Keratinocyte (primary cell): ENCODE data around the gene ZBTB46. TPM values are rescaled to one million over a fixed set of nuclear protein-coding genes. Genes with fewer than 3 reads are reported as not detected.
"Not testable (repeated sequence)": the region's sequence is repeated elsewhere in the genome, so short reads cannot be mapped to it uniquely, and the experiment has no call there.

Experiments used
- DNase-seq: peaks from one replicate; pipeline ENCODE4 v3.0.0-alpha.2; 2011; ENCODE audit warnings: low read depth, missing footprints, low spot score
- FAIRE-seq: peaks from 2 replicates; lab custom pipeline; 2011; peaks lifted over from hg19 to GRCh38; lab: Jason Lieb, UNC
- H2AFZ ChIP-seq: 2 replicates; pipeline ENCODE4 v1.6.0; 2012; ENCODE audit warnings: low read length, control low read depth, inconsistent platforms; ENCODE audit not compliant: control insufficient read depth
- H3K27ac ChIP-seq: 2 replicates; pipeline ENCODE4 v1.5.1; 2011; ENCODE audit warnings: low read length; ENCODE audit not compliant: control insufficient read depth, insufficient read depth
- H3K27me3 ChIP-seq: 3 replicates; pipeline ENCODE4 v1.6.0; 2011; ENCODE audit warnings: low read length; ENCODE audit not compliant: control insufficient read depth, insufficient read depth; ENCODE audit errors: extremely low read depth
- H3K36me3 ChIP-seq, 2 experiments: 2 replicates in 1 of 2; 3 replicates in 1 of 2; pipeline ENCODE4 v1.5.1; 2011; ENCODE audit warnings: low read length in 2 of 2, mild to moderate bottlenecking in 1 of 2; ENCODE audit not compliant: control insufficient read depth in 2 of 2, insufficient read depth in 2 of 2; ENCODE audit errors: extremely low read depth in 1 of 2
- H3K4me1 ChIP-seq: 3 replicates; pipeline ENCODE4 v1.5.1; 2011; ENCODE audit warnings: low read length; ENCODE audit not compliant: control insufficient read depth, insufficient read depth; ENCODE audit errors: extremely low read depth
- H3K4me2 ChIP-seq: 3 replicates; pipeline ENCODE4 v1.6.0; 2011; ENCODE audit warnings: low read depth, low read length; ENCODE audit not compliant: control insufficient read depth, insufficient read depth; ENCODE audit errors: extremely low read depth
- H3K4me3 ChIP-seq, 3 experiments: fragments of 200-600 bp in 1 of 3; sonication (generic) in 1 of 3; 2 replicates in 2 of 3; 3 replicates in 1 of 3; pipeline ENCODE4 v1.5.1; 2011 to 2016; ENCODE audit warnings: low read length in 3 of 3, mild to moderate bottlenecking in 3 of 3, control low read depth in 2 of 3, inconsistent platforms in 1 of 3, low read depth in 1 of 3, mixed read lengths in 1 of 3, mixed run types in 1 of 3, moderate library complexity in 1 of 3; ENCODE audit not compliant: control insufficient read depth in 2 of 3, insufficient read depth in 2 of 3; ENCODE audit errors: extremely low read depth in 1 of 3
- H3K79me2 ChIP-seq: 2 replicates; pipeline ENCODE4 v1.6.0; 2012; ENCODE audit warnings: low read length; ENCODE audit not compliant: control insufficient read depth, insufficient read depth
- H3K9ac ChIP-seq: 3 replicates; pipeline ENCODE4 v1.6.0; 2011; ENCODE audit warnings: low read length; ENCODE audit not compliant: control insufficient read depth, insufficient read depth; ENCODE audit errors: extremely low read depth
- H3K9me1 ChIP-seq: 3 replicates; pipeline ENCODE4 v1.6.0; 2011; ENCODE audit warnings: low read length; ENCODE audit not compliant: control insufficient read depth, insufficient read depth; ENCODE audit errors: extremely low read depth
- H3K9me3 ChIP-seq: 2 replicates; pipeline ENCODE4 v1.5.1; 2012; ENCODE audit warnings: low read depth, low read length; ENCODE audit not compliant: control insufficient read depth
- H4K20me1 ChIP-seq: 3 replicates; pipeline ENCODE4 v1.6.0; 2011; ENCODE audit warnings: low read length; ENCODE audit not compliant: control insufficient read depth, insufficient read depth; ENCODE audit errors: extremely low read depth
- EZH2 ChIP-seq: IDR thresholded peaks from one replicate; pipeline ENCODE4 v1.6.1; 2012; ENCODE audit warnings: inconsistent platforms, mild to moderate bottlenecking, low read length, moderate library complexity
- dilution Hi-C: fragments of 300-500 bp; cut with MboI; formaldehyde crosslinking; loops from one replicate; pipeline ENCODE4 v1.7.0; 2020; ENCODE audit warnings: low sequenced_read_pairs; ENCODE audit not compliant: extremely low pct_ligation_motif_present
- polyA plus RNA-seq, 5 experiments: library from polyadenylated mRNA; depleted of rRNA in 3 of 5; stranded (reverse) in 3 of 5; stranded (forward) in 1 of 5; unstranded in 1 of 5; fragments of >200 nt; gene quantifications; 1 replicate in 1 of 5; 2 replicates in 3 of 5; 3 replicates in 1 of 5; pipeline versions ENCODE4 v1.2.1 to v1.2.3, GENCODE V29; 2011 to 2012; ENCODE audit warnings: missing spikeins in 2 of 5, low read depth in 1 of 5, low replicate concordance in 1 of 5
- TF ChIP-seq, protein P1 (sequence below), 3 experiments: IDR thresholded peaks in 1 of 3; conservative IDR thresholded peaks in 1 of 3; optimal IDR thresholded peaks in 1 of 3; 2 replicates in 2 of 3; 3 replicates in 1 of 3; pipeline versions ENCODE3 to v1.5.1; 2011; ENCODE audit warnings: low read length in 3 of 3, mild to moderate bottlenecking in 3 of 3, moderate library complexity in 2 of 3, control low read depth in 1 of 3, inconsistent platforms in 1 of 3; ENCODE audit not compliant: insufficient read depth in 2 of 3; ENCODE audit errors: extremely low read depth in 1 of 3

ZBTB46 gene
- polyA plus RNA-seq, 1 donor (not counting 4 experiments of a cell fraction or from before 2014, with no cell fraction given) = 0.12 TPM

DNA sequence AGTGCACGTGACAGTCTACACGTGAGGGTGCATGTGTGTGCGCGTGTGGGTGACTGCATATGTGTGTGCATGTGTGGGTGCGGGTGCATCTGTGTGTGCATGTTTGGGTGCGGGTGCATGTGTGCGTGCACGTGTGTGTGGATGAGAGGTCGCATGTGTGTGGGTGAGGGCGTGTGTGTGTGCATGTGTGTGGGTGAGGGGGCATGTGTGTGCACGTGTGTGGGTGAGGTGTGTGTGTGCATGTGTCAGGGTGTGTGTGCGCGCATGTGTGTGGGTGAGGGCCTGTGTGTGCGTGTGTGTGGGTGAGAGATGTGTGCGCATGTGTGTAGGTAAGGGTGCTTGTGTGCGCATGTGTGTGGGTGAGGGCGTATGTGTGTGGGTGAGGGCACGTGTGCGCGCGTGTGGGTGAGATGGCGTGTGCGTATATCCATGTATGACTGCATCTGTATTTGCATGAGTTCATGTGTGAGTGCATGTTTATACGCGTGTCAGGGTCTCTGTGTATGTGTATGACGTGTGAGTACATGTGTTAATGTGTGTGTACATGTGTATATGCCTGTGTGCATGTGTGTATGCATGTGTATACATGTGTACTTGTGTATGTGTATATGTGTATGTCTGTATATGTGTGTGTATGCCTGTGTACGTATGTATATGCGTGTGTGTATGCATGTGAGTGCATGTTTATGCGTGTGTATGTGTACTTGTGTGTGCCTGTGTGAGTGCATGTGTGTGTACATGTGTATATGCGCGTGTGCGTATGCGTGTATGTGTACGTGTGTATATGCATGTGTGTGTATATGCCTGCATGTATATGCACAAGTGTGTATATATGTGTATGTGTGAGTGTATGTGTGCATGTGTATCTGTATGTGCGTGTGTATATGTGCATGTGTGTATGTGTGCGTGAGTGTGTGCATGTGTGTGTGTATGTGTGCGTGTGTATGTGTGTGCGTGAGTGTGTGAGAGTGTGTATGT is 98.7 kb downstream of the ZBTB46 start:
- no peak for DNase-seq
- no peak for FAIRE-seq
- H3K4me1 ChIP-seq = peaks cover 12% of the 10 kb centered on the region
- H3K9me1 ChIP-seq = no peaks in the 10 kb centered on the region
- no peak overlapping the region for H3K27ac ChIP-seq
- H3K36me3 ChIP-seq = peaks cover 20 to 27% of the 10 kb centered on the region in 2 experiments
- H3K4me2 ChIP-seq = no peak overlapping the region
- no peak overlapping the region for H2AFZ ChIP-seq
- dilution Hi-C loops = no loop called here
- H3K9me3 ChIP-seq = no peaks in the 10 kb centered on the region
- no peak overlapping the region for H3K4me3 ChIP-seq
- H3K79me2 ChIP-seq = peaks cover 21% of the 10 kb centered on the region
- no peaks in the 10 kb centered on the region for H3K27me3 ChIP-seq
- no peak for TF ChIP-seq EZH2
- TF ChIP-seq, protein P1, sequence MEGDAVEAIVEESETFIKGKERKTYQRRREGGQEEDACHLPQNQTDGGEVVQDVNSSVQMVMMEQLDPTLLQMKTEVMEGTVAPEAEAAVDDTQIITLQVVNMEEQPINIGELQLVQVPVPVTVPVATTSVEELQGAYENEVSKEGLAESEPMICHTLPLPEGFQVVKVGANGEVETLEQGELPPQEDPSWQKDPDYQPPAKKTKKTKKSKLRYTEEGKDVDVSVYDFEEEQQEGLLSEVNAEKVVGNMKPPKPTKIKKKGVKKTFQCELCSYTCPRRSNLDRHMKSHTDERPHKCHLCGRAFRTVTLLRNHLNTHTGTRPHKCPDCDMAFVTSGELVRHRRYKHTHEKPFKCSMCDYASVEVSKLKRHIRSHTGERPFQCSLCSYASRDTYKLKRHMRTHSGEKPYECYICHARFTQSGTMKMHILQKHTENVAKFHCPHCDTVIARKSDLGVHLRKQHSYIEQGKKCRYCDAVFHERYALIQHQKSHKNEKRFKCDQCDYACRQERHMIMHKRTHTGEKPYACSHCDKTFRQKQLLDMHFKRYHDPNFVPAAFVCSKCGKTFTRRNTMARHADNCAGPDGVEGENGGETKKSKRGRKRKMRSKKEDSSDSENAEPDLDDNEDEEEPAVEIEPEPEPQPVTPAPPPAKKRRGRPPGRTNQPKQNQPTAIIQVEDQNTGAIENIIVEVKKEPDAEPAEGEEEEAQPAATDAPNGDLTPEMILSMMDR (optimal IDR thresholded peaks at IDR 0.05 in 1 of 3, IDR thresholded peaks at IDR 0.05 in 1 of 3, conservative IDR thresholded peaks at IDR 0.05 in 1 of 3; ENCODE audit: extremely low read depth in 1 of 3, insufficient read depth in 2 of 3, low read length in 3 of 3) = no peak
- H4K20me1 ChIP-seq = no peaks in the 10 kb centered on the region
- H3K9ac ChIP-seq = no peak overlapping the region

DNA sequence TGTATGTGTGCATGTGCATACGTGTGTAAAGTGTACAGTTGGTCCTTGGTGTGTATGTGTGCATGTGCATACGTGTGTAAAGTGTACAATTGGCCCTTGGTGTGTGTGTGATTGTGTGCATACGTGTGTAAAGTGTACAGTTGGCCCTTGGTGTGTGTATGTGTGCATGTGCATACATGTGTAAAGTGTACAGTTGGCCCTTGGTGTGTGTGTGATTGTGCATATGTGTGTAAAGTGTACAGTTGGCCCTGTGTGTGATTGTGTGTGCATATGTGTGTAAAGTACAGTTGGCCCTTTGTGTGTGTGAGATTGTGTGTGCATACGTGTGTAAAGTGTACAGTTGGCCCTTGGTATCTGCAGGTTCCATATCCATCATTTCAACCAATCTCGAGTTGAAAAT is 99.7 kb downstream of the ZBTB46 start:
- no peak overlapping the region for H3K4me2 ChIP-seq
- H3K4me1 ChIP-seq = peaks cover 4% of the 10 kb centered on the region
- peaks cover 2% of the 10 kb centered on the region for H3K9me1 ChIP-seq
- H3K36me3 ChIP-seq = peaks cover 17 to 32% of the 10 kb centered on the region in 2 experiments
- no peaks in the 10 kb centered on the region for H4K20me1 ChIP-seq
- DNase-seq = no peak
- no peak for FAIRE-seq
- no peak overlapping the region for H2AFZ ChIP-seq
- no peaks in the 10 kb centered on the region for H3K27me3 ChIP-seq
- H3K4me3 ChIP-seq = no peak overlapping the region
- H3K79me2 ChIP-seq = peaks cover 26% of the 10 kb centered on the region
- H3K27ac ChIP-seq = no peak overlapping the region
- H3K9ac ChIP-seq = no peak overlapping the region
- no peaks in the 10 kb centered on the region for H3K9me3 ChIP-seq
- dilution Hi-C loops = no loop called here
- TF ChIP-seq EZH2 = no peak
- TF ChIP-seq, protein P1 (optimal IDR thresholded peaks at IDR 0.05 in 1 of 3, IDR thresholded peaks at IDR 0.05 in 1 of 3, conservative IDR thresholded peaks at IDR 0.05 in 1 of 3; ENCODE audit: extremely low read depth in 1 of 3, insufficient read depth in 2 of 3, low read length in 3 of 3) = no peak

DNA sequence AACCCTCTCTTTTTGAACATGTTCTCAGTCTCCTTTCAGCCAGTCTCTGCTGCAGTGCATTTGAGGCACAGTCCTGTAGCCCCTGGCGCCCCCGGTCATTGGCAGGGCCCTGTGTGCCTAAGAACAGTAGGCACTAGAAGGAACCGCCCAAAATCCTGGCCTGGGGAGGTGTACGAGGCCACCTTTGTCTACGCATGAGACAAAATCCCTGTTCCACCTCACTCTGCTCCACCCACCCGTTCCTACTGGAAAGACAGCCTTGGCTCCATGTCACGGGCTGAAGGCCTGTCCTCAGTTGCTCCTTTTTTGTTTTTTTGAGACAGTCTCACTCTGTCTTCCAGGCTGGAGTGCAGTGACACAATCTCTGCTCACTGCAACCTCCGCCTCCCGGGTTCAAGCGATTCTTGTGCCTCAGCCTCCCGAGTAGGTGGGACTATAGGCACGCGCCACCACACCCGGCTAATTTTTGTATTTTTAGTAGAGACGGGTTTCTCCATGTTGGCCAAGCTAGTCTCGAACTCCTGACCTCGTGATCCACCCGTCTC is 100.8 kb downstream of the ZBTB46 start:
- FAIRE-seq, dilution Hi-C loops: not testable (repeated sequence)

More for the DNA sequence above, 100.8 kb downstream of the ZBTB46 start:
- not testable (repeated sequence) for H3K9me3 ChIP-seq, H3K9ac ChIP-seq, H3K9me1 ChIP-seq, H3K4me3 ChIP-seq, H2AFZ ChIP-seq, DNase-seq, H3K27ac ChIP-seq, H3K27me3 ChIP-seq, H3K4me1 ChIP-seq, H3K4me2 ChIP-seq, H4K20me1 ChIP-seq
- peaks cover 26% of the 10 kb centered on the region for H3K79me2 ChIP-seq
- H3K36me3 ChIP-seq = peaks cover 12 to 26% of the 10 kb centered on the region in 2 experiments
